HG02588 (cell line): ENCODE results near the gene TXNRD1.

Source experiments
- ATAC-seq: cut with Tn5 transposase; IDR thresholded peaks from one replicate; pipeline ENCODE4 v1.9.1; 2021; ENCODE audit warnings: mild to moderate bottlenecking, moderate library complexity; ENCODE audit not compliant: unreplicated experiment

Gene TXNRD1

DNA sequence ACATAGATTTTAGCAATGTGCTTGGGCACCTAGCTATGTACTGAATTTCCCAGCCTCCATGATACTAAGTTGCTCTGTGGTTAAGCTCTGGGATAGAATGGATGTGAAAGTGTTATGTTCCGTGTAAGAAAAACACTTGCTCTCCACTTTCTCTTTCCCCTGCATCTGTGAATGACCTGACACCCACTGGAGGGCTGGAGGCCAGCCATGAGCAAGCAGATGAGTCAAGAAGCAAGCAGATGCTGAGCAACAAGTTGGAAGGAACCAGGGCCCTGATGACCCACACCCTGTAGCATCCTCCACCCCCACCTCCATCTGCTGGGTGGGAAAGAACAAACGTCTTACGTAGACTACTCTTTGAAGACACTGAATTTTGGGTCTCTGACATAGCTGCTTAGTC, 144.6 kb downstream of the TXNRD1 start:
- ATAC-seq: no peak

DNA sequence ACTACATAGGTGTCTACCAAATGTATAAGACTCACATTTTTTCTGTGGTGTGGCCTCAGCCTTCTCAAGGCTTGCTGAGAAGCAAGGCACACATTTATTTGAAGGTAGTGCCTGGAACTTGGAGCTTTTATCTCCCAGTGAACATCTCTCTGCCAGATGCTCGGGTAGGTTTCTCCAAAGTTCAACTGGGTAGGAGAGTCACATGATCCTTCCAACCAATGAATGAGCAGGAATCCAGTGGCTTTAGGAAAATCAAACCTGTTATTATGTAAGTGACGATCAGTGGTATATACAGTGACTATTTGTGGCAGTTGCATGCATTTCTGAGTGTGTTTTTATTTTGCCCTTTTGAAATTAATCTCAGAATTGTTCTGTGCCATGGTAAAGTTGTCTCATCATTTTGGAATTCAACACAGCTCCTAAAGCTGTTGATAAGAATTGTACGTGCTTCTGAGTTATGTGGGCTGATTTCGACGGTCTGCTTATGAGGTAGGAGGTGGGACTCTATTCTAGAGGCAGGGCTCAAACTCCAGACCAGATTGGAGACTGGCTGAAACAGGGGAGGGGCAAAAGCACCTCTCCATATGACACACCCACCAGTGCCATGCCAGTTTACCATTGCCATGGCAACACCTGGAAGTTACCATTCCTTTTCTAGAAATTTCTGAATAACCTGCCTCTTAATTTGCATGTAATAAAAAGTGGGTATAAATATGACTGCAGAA, 145.6 kb downstream of the TXNRD1 start:
- no peak for ATAC-seq

DNA sequence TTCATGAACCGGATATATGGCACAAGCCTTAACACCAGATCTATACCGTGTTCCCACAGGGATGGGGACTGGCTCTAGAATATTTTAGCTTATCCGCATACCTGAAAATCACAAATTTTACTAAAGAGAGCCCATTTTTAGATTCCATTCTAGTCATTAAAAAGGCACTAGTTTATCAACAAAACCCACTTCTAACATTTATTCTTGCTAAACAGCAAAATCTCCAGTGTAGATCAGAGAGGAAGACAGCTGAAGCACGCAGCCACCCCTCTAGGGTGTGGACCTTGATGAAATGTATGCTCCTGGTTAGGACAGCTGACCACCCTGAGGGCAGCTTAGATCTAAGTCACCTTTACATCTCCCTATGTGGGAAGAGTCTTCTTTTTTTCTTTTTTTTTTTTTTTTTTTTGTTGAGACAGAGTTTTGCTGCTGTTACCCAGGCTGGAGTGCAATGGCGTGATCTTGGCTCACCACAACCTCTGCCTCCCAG, 150.4 kb downstream of the TXNRD1 start:
- no peak for ATAC-seq

DNA sequence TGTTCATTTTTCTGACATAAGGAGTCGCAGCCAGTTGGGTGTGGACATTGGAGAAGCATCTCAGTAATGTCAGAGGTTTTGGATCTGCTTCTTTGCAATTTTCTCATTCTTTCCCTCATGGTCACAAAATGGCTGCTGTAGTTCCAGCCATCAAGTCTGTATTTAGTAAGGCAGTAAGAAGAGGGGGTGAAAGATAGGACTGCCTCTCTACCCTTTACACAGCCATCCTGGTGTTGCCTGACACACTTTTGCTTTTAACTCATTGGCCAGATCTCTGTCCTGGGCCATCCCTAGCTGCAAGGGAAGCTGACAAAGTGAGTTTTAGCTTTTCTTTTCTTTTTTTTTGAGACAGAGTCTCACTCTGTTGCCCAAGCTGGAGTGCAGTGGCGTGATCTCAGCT, 154.1 kb downstream of the TXNRD1 start:
- no peak for ATAC-seq

DNA sequence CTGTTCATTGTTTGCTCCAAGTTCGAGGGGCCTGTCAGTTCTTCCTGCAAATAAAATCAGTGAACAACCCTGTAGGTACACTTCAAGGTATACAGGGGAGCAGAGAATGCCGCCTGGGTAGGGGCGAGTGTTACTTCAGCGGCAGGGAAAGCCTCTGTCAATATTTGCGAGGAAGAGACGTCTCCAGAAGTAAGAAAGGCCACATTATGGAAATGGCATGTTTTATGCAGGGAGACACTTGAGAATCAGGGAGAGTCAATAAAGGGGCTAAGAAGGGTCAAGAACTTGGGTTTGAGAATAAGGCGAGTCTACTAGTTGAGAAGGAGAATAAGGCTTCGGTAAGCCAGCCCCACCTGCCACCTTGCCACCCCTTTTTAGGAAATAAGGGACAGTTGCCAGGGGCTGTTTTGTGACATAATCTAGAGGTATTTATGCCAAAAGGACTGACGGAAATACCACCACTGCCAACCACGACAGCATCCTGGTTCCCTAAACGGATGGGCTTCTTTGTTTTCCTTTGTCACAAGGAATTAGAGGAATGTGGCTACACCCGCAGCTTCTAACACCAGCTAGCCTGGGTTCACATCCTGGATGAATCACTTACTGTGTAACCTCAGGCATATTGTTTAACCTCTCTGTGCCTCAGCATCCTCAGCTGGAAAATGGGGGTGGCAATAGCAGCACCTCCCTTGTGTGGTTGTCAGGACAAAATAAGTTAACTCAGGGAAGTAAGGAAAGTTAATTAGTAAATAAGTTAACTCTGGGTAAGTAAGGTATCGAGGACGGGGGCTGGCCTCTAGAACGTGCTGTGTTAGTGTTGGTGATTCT, 155.7 kb downstream of the TXNRD1 start:
- no peak for ATAC-seq

DNA sequence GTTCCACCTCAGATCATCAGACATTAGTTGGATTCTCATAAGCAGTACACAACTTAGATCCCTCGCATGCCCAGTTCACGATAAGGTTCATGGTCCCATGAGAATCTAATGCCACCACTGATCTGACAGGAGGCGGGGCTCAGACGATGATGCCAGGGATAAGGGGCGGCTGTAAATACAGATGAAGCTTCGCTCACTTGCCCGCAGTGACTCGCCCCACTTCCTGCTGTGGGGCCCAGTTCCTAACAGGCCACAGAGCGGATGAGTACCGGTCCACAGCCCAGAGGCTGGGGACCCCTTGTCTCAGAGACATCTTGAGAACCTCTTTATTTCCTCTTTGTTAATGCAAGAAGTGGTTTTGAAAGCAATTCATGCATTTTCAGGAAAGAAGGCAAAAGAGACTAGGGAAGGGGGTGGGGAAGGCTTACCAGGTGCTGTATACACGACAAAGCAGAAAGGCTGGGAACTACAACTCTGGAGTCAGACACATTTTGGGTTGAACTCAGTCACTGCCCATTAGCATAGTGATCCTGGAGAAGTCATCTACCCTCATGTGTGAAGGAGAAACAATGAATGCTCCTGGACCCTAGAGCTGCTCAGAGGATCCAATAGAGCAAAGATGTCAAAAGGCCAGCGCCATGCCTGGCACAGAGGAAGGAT, 156.6 kb downstream of the TXNRD1 start:
- ATAC-seq: no peak

DNA sequence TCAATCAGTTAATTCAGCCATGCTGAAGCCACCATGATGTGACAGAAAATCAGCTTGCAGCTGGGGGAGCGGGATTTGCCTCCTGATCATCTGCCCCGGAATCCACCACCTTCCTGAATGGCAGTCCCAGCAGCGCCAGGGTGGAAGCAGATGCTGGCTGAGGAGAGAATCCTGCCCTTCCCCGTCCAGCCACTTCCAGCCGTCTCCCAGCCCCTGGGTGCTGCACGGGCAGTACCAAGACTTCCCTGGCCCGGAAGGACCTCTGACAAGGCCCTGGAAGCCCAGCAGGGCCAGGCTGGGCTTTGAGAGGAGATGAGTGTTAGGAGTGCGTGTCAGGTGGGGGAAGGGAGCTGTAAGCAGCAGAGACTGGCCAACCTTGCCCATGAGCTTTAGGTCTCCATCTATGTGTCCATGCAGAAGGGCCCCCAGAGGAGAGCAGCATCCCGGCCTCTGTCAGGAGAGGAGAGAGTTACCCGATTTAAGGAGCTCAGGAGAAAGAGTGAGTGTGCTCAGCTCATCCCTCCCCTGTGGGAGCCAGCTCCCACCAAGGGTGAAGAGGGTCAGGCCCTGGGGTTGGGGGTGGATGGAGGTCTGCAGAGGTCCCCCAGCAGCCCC, 157.2 kb downstream of the TXNRD1 start:
- ATAC-seq: no peak

DNA sequence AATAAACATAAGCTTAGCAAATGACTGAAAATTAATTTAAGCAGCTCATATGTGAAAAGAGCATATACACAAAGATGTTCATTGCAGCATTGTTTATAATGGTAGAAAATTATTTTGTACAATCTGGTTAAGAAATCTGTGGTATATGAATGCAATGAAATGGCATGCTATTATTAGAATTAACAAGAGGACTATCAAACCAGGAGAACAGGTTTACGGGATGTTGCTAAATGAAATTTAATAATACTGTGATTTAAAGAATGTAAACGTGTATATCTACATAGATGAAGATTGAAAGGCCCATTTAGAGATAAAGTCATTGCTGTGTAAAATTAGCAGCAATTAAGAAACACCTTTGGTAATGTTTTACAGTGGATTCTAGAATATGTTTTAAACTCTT, 158.5 kb downstream of the TXNRD1 start:
- no peak for ATAC-seq

DNA sequence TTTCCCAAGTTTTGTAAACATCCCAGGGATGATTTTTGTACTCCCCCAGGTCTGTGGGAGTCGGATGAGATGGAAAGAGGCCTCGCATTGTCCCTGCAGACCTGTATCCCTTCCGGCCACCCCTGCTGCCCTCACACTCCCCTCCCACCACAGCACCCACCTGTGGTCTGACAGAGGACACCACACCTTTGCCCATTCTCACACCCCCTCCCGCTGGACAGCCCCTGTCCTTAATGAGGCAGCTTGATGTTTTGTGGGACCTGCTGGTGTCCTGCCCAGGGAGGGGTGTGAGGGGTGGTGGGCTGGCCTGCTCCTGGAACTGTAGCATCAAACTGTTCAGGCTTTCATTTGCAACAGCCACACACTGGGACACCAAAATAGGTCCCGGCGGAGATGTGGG, 159.2 kb downstream of the TXNRD1 start:
- no peak for ATAC-seq

DNA sequence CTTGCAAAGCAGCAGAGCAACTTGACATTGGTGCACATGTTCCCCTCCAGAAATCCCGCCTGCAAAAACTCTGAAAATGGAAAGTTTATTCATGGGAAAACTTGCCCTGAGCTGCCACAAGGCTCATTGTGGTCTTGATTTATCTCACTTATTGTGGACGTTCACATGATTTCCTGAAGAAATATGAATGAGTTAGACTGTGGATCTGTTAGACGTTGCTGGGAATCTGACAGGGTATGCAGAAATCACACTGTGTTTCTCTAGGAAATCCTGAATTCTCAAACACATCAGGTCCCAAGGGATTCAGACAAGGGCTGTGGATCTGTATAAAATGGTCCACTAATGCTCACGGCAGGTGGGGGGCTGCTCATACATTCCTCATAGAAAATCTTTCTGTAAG, 160.2 kb downstream of the TXNRD1 start:
- ATAC-seq: no peak

DNA sequence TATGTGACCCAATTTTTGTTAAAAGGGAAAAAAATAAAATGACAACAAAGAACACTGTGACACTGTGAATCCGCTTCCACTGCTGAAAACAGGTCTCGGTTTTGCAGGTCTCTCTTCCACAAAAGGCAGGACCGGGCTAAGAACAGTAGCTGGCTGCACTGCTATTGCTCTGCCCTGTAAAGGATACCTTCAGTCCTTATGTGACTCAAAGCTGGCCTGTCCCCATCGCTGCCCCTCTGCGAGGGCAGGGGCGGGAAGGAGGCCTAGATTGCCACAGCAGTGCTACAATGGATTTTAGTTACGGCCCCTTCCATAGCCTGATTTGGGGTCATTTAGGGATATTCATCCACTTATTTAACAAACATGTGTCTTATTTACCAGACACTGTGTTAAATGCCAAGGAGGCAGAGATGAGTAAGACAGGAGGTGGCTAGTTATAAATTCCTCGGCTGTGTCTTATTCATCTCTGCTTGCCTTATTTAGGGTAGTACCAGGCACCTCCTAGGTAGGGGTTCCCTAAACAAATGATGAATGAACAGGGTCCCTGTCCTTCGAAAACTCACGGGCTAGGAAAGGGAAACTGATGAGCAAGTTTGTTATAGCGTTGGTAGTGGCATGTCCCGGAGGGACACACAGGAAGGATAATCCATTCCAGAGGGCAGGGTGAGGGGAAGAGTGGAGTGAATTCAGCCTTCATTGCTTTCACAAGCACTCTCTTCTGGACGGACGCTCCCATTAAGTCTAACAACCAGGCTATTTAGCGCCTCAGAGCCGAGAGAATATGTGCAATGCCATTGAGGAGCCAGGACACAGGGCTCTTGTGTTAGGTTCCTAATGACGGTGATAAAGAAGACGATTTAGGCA, 161.3 kb downstream of the TXNRD1 start:
- no peak for ATAC-seq

DNA sequence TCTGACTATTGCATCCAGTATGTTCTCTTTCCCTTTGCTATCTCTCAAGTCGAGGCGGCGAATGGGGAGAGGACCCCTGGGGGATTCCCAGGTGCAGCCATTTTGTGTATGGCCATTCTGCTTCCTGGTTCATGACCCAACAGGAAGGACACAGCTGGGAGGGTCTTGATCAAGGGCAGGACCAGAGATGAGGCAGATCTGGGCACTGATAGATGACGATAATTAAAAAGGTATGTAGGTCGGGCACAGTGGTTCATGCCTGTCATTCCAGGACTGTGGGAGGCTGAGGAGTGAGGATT, 161.9 kb downstream of the TXNRD1 start:
- no peak for ATAC-seq

DNA sequence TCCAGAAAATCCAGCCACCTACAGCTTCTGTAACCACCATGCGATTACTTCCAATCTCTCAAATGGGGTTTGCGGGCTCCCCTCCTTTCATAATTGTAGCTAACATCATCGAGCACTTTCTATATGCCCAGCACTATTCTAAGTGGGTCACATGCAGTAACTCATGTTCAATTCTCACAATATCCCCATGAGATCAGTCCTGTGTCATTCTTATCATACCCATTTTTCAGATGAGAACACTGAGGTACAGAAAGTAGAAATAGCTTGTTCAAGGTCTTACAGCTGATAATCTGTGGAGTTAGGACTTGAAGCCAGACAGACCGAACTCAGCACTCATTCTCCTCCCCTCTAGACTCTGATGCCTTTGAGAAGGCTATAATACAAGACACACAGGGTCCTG, 162.8 kb downstream of the TXNRD1 start:
- no peak for ATAC-seq

DNA sequence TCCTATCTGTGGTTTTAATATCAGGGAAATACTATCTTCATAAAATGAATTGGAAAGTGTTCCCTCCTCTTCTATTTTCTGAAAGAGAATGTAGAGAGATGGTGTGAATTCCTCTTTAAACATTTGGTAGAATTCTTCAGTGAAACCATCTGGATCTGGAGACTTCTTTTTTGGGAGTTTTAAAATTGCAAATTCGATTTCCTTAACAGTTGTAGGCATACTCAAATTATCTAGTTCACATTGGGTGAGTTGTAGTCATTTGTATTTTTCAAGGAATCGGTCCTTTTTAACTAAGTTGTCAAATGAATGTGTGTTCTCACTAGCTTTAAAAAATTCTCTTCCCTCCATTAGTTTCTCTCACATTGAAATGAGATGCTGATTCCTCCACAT, 165.8 kb downstream of the TXNRD1 start:
- ATAC-seq: no peak

DNA sequence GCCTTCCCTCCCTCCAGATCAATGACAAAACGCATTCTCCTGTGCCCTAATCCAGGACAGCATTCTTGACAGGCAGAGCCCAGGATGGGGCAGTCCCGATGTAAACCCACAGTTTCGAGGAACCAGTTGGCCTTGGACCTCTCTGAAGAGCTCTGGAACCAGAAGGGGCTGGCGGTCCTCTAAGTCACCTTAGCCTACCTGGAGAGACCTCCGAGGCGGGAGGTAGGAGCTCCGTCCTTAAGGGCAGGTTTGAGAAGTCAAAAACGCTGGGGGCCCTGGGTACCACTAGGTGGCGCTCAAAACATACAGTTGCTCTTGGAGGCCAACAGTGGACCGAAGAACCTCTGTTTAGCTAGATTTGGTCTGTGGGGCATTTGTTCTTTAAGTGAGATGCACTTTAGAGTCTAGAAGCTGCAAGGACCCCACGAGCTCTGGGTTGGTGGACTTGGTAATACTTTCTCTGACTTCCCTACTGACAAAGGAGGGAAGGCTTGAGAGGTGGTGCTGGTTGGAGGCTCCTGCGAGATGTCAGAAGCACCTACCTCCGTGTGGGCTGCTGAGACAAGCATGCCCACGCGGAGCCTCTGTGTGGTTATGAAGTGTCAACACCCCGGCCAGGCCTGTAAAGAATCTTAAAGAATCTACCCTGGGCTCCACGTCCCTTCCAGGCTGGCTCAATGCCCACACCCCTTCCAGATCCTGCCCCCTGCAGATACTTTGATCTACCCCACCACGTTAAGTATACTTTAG, 166.3 kb downstream of the TXNRD1 start:
- peak; percentile 62 for ATAC-seq

DNA sequence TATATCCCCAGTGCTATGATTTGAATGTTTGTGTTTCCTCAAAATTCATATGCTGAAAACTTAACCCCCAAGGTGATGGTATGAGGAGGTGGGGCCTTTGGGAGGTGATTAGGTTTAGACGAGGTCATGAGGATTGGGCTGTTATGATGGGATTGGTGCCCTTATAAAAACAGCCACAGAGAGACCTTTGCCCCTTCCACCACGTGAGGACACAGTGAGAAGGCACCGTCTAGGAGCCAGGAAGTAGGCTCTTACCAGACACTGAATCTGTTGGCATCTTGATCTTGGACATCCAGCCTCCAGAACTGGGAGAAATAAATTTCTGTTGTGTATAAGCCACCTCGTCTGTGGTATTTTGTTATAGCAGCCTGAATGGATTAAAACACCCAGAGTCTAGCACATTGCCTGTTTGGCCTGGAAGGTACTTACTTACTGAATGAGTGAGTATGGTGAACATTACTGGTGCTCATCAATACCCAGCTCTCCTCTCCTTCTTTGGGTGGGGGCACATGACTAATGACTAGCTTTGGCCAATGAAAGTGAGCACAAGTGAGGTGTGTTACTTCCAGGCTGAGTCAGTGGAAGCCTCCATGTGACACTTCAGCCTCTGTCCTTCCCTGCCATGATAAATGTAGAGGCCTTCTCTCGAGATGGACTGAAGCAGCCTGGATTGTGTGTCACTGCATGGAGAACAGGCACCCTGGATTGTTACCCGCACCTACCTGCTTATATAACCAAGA, 168.7 kb downstream of the TXNRD1 start:
- ATAC-seq: no peak

DNA sequence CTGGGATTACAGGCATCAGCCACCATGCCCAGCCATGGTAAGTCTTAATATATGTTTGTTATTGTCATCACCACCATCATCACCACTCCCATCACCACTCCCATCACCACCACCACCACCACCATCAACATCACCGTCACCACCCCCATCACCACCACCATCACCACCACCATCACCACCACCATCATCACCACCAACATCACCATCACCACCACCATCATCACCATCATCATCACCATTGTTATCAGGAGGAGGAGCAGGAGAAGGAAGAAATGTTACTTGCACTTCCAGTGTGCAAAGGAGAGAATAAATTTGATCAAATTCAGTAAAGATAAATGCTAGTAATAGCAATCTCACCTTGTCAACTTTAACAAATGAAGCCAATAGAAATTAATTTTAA, 169.9 kb downstream of the TXNRD1 start:
- no peak for ATAC-seq

DNA sequence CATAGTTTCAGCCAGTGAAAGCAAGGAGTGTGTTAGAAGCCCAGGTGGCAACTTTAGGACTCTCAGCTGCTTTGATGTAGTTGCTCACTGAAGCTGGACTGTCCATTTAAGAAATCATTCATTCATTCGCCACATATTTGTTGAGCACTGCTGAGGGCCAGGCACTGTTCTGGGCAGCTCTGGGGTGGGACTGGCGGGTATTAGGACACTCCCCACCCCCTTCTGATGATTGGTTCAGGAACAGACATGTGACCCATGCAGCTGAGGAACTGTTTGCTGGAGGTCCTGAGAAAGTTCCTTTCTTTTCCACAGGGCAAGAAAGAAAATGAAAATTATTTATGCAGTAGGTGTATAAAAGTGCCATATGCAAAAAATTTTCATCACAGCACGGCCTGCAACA, 170.9 kb downstream of the TXNRD1 start:
- no peak for ATAC-seq

DNA sequence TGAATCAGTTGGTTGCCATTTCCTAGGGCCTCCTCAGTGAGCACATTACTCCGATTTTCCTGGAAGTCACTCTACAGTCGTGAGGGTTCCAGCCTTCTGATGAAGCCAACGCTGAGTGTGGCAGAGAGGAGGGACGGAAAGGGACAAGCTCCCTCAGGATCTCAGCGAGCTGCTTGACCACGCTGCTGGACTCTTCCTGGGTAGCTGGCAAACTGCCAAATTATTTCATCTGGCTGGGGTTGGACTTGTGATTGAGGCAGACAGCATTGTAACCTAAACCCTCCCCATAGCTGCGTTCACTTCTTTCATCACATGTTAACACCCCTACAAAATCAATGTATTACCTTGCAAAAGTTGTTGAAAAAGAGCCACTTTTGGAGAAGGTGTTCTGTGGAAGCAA, 171.6 kb downstream of the TXNRD1 start:
- ATAC-seq: no peak
